GM19324 (cell line): ENCODE measurements around the gene TANGO2.

ENCODE experiments used
- ATAC-seq: cut with Tn5 transposase; IDR thresholded peaks from one replicate; pipeline ENCODE4 v1.9.1; 2021; ENCODE audit warnings: mild to moderate bottlenecking, moderate library complexity; ENCODE audit not compliant: unreplicated experiment, low FRiP score

Gene TANGO2

GRCh38 chr22:19994851-19995610, 25.9 kb upstream of the TANGO2 start:
- ATAC-seq: no peak

DNA sequence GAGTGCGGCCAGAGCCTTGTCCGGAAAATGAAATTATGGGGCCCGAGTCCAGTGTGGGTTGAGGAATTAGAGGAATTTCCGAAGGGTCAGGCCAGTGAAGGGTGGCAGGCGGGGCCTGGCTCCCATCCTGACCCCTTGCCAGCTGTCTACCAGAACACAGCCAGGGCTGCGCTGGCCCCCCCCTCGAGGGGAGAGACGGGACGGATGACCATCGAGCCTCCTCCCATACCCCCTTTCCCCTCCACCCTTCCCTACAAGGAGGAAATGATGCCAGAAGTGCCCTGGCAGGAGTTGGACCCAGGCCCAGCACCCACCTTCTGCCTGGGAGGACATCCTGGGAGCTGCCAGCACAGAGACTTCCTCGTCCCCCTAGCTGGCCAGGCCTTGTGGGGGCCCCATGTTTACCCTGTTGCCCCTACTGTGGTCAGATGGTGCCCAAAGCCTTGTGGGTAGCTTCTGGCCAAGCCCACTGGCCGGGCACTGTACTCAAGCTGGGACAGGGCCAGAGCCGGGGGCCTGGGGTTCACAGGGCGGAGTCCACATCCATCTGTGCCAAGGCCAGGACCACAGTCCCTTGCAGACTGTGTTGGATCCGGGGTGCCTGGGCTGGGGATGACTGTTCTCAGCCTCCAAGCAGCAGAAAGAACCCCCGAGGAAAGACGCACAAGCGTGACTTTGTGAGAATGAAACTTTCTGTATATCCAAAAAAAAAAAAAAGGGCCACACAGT, 25.1 kb upstream of the TANGO2 start:
- no peak for ATAC-seq

- ATAC-seq: no peak
These were observed 24.1 kb upstream of the TANGO2 start for GRCh38 chr22:19996694-19997384.

- no peak for ATAC-seq
These were observed 23.2 kb upstream of the TANGO2 start for GRCh38 chr22:19997561-19998231.

DNA sequence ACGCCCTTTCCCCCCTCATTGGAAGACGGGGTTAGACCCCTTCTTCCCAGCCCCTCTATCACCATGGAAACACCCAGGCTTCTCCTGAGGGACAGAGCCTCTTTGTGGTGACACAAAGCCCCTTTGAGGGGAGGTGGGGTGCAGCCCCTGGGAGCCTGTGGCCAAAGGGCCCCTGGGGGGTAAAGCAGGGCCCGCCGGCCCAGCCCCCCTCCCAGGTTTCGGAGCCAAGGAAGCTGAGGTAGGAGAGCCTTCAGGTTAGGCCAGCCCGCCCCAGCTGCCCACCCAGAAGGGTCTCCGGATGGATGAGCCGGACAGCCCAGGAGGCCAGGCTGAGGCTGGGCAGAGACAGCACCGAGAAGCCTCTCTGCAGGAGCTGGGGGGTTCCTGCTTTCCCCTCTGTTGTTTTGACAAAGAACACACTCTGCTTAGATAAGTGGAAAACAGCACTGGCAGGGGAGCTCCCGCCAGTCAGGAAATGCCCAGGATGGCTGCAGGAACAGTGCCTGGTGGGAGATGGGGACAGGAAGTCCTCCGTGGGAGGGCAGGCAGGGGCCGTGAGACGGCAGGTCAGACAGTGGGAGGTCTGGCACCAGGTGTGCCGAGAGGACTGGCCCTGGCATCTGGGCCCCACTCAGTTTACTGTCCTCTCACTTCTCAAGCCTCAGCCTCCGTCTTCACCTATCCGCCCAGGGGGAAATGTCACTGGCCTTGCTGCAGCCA, 22.5 kb upstream of the TANGO2 start:
- no peak for ATAC-seq

- no peak for ATAC-seq
These were observed 21.7 kb upstream of the TANGO2 start for GRCh38 chr22:19998991-19999820.

GRCh38 chr22:20000246-20001081, 20.4 kb upstream of the TANGO2 start:
- no peak for ATAC-seq

DNA sequence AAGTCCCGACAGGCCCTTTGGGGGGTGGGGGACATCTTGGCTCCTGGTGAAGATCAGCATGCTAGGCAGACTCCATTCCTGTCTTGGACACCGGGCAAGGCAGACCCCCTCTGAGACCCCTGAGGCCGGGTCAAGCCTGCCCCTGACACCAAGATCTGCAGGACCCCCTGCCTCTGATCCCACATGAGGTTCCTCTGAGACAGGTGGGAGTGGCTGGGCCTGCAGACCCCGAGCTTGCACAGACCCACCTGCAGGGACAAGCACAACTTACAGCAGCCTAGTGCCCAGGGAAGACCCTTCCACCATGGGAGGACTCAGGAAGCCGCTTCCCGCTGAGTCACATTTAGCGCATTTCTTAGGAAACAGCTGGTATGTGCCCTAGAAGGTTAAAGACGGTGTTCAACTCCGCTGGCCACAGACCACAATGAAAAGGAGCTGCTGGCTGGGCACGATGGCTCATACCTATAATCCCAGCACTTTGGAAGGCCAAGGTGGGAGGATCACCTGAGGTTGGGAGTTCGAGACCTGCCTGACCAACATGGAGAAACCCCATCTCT, 19.8 kb upstream of the TANGO2 start:
- ATAC-seq: no peak

DNA sequence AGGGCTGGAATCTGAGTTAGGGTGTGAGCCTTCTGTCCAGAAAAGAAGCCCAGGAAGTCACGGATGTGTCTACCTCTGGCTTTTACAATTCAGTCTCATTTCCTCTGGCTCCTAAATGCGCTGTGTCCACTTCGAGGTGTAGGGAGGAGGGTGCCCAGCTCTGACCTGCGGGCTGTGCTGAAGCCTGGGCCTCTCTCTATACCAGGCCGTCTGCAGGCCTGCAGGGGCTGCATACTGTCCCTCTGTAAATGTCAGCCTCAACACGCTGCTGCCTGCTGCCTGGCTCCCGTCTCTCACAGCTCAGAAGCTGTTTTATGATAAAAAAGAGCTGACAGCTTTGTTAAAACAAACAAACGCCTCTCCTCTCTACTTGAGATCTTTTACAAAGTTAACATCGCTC, 18.8 kb upstream of the TANGO2 start:
- ATAC-seq: no peak

DNA sequence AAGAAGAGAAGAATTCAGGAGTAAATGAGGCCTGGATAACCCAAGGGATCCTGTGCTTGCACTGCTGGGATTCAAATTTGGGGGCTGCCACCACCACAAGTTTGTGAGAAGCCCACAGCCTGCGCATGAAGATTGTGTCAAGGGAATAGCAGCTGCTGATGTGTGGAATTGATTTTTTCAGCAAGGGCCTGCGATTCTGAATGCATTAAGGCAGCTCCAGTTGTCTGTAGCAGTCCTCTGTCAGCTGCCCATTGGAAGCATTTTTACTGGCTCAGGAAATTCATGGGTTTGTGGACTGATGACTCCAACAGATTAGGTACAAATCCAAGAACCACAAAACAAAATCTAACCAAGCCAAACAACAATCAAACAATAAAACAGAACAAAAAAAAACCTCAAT, 18.3 kb upstream of the TANGO2 start:
- ATAC-seq: no peak

DNA sequence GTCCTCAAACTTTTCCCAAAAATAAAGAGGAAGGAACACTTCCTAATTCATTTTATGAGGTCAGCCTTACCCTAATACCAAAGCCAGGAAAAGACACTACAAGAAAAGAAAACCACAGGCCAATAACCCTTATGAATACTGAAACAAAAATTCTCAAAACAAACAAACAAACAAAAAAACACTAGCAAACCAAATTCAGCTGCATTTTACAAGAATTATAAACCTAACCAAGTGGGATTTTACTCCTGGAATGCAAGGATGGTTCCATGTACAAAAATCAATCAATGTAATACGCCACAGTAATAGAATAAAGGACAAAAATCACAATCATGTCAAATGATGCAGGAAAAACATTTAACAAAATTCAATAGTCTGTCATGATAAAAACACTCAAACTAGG, 17.6 kb upstream of the TANGO2 start:
- no peak for ATAC-seq

GRCh38 chr22:20004464-20004863, 16.4 kb upstream of the TANGO2 start:
- ATAC-seq: no peak

- no peak for ATAC-seq
These were observed 12.5 kb upstream of the TANGO2 start for GRCh38 chr22:20008221-20008995.

DNA sequence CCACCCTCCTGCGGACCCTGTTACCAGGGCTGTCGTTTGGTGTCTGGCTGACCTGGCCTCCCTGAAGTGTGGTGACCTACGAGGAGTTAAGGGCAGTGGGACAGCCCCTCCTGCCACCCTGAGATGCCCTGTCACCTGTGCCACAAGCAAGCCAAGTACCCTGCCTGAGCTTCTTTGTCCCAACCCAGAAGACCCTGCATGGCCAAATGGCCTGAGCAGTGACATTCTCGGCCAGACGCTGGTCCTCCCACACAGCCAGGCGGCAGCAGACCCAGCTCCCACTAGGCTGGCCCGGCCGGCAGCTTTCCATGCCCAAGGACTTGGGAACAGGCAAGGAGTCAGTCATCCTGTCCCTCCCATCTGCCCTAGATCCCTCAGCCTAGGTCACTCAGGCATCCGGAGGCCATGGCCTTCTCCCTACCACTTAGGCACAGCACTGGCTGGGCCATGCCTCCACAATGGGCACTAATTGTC, 11.9 kb upstream of the TANGO2 start:
- ATAC-seq: no peak

DNA sequence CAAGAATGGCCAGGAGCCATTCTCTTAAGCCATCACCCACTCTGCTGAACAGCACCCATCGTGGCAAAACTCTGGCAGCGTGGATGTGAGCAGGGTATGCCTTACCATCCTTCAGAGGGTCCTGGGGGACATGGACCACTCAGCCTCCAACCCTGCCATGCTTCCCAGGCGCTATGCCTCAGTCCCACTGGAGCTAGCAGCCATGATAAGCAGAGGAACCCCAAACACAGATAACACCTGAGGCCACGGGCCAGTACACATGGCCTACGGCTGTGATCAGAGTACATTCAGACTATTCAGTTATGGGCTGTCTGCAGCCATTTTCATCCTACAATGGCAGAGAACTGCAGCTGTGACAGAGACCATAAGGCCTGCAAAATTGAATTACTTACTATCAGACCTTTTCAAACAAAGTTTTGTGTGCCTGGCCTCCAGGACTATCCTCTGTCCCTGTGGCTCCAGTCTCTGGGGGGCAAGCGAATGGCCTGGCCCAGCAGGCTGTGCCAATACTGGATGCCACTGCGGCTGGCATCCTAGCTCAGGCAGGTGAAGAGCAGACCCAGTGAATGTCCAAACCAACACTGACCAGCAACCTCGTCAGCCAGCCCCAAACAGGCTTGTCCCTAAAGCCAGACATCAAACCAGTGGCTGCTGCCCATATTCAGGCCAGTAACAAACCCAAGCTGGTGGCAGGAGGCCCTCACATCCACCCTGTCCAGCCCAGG, 11.2 kb upstream of the TANGO2 start:
- ATAC-seq: no peak

DNA sequence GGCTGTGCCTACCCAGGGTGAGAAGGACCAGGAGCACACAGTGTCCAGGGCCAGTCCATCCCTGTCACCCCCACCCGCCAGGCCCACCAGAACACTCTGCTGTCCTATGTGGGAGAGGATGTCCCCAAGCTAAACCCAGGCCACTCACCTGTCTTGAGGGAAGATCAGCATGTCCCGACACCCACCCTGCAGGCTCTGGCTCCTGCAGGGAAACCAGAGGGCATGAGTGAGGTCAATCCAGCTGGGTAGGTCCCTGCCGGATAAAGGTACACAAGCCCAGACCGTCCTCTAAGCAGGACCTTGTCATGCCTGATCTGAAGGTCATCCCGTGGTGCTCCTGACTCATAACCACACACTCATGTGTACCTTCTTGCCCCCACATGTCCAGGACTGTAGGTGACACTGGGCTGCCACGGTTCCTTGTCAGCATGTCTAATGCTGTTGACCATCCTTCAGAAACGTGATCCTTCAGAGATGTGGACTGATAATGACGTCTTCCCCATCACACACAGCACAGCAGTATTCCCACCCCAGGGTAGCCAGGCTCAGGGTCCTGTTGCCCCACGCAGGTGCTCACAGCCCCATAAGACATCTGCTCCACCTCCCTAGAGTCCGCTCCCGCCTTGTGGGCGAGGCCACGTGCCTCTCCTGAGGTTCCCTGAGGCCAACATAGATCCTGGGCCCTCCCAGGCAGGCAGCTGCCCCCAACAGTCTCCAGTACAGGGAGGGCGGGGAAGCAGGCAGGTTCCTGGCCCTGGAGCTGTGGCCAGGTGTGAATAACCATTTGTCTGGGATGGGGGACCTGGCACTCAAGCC, 10.4 kb upstream of the TANGO2 start:
- no peak for ATAC-seq
